Measurements from ENCODE around the gene CTDSP1.
A peak's percentile ranks its signal among the peaks of the same experiment; 100 is the strongest.

Gene CTDSP1

GRCh38 chr2:218383892-218384519 lies 15.7 kb upstream of the CTDSP1 start:
- DNase-seq (ENCODE audit: low read depth) = no peak

- DNase-seq (ENCODE audit: low read depth) = no peak
These were observed 14.7 kb upstream of the CTDSP1 start for GRCh38 chr2:218384975-218385374.

DNA sequence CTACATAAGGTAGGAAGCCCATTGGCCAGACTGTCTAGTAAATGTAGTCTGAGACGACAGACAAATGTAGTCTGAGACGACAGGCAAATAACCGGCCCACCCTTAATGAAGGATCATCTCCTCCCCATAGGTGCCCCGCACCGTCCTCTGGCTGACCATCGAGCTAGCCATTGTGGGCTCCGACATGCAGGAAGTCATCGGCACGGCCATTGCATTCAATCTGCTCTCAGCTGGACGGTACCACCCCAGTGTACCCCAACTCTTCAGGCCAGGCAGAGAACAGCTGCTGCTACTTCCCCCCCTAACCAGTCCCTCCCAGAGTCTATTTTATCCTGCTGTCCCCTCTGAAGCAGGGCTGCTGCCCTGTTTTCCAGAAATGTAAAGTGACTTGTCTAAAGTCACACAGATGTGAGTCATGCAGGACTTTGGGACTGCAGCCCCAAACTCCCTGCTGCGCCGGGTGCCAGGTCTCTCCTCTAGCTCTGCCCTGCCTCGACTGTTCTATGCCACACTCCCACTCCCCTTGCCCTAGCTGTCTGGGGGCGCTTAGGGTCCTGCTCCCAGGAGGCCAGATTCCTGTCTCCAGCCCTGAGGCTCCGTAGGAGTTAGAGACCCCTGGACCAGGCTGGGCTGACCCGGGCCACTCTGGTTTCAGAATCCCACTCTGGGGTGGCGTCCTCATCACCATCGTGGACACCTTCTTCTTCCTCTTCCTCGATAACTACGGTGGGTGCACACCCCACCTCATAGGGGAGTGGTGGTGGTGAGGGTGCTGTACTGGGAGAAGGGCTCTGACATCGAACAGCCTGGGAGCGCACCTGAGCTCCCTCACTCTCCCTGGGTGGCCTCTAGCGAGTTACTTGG lies 12.9 kb upstream of the CTDSP1 start:
- DNase-seq (ENCODE audit: low read depth) = no peak

- DNase-seq (ENCODE audit: low read depth) = no peak
These were observed 12.1 kb upstream of the CTDSP1 start for GRCh38 chr2:218387369-218388194.

DNA sequence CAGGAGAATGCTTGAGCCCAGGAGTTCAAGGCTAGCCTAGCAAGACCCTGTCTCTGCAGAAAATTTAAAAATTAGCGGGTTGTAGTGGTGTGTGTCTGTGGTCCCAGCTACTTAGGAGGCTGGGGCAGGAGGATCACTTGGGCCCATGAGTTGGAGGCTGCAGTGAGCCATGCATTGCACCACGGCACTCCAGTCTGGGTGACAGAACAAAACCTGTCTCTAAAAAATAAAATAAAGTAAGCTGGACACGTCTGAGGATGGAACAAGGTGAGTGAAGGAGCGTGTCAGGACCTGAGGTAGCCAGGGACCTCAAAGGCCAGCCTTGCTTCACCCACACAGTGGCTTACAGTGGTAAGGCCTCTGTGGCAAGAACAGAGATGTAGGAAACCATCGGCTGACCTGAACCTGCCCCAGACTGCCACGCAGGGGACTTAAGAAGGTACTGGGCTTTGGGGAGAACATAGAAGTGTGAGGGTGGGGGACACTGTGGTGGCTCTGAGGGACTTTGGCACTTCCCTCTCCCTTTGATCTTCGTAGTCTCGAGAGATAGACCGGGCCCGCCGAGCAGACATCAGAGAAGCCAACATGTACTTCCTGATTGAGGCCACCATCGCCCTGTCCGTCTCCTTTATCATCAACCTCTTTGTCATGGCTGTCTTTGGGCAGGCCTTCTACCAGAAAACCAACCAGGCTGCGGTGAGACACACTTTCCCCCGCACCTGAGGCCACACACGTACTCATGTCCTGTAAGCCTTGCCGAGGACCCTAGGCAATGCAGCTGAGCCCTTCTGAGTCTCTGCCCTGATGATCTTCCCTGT lies 10.1 kb upstream of the CTDSP1 start:
- no peak for DNase-seq (ENCODE audit: low read depth)

GRCh38 chr2:218391202-218391601 lies 8.5 kb upstream of the CTDSP1 start:
- DNase-seq (ENCODE audit: low read depth) = no peak

DNA sequence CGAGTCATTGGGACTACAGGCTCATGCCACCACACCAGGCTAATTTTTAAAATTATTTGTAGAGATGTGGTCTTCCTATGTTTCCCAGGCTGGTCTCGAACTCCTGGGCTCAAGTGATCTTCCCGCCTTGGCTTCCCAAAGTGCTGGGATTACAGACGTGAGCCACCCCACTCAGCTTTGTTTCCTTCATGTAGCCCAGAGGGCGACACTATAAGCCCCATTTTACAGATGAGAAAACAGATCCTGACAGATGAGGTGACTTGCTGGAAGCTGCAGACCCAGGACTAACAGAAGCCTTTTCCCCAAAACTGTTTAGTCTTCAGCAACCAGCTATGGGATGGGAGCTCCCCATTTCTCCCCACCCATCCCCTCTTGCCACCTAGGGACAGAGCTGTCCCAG lies 7.2 kb upstream of the CTDSP1 start:
- DNase-seq (ENCODE audit: low read depth) = no peak

DNA sequence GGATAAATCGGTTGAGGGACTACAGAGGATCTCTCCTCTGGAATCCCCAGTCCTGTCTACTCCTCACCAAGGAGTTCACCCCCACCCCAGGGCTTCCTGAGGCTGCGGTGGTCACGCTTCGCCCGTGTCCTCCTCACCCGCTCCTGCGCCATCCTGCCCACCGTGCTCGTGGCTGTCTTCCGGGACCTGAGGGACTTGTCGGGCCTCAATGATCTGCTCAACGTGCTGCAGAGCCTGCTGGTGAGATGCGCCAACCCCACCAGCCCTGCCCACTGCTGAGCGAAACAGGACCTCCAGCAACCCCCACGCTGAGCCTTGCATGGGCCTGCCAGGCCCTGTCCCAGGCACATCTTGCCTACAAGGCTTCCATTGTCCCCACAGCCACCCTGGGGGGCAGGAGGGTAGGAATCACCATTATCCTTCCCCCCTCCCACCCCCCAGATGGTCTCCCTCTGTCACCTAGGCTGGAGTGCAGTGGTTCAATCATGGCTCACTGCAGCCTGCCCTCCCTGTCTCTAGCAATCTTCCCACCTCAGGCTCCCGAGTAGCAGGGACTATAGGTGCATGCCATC lies 6.7 kb upstream of the CTDSP1 start:
- DNase-seq (ENCODE audit: low read depth) = no peak

DNA sequence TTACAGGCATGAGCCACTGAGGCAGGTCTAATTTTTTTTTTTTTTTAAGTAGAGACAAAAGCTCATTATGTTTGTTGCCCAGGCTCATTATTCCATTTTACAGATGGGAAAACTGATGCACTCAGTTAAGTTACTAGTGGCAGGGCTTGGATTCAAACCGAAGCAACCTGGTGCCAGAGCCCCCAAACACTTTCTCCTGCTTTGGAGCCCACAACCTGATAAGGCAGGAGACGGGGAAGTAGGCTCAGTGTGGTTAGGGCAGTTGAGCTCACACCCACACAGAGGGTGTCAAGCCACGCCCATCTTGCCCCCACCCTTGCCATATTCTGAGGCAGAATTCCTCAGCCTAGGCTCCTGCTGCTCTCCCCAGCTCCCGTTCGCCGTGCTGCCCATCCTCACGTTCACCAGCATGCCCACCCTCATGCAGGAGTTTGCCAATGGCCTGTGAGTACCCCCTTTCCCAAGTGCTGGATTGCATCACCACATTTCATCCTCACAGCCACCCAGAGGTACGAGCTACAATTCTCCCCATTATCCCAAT lies 5.8 kb upstream of the CTDSP1 start:
- no peak for DNase-seq (ENCODE audit: low read depth)

DNA sequence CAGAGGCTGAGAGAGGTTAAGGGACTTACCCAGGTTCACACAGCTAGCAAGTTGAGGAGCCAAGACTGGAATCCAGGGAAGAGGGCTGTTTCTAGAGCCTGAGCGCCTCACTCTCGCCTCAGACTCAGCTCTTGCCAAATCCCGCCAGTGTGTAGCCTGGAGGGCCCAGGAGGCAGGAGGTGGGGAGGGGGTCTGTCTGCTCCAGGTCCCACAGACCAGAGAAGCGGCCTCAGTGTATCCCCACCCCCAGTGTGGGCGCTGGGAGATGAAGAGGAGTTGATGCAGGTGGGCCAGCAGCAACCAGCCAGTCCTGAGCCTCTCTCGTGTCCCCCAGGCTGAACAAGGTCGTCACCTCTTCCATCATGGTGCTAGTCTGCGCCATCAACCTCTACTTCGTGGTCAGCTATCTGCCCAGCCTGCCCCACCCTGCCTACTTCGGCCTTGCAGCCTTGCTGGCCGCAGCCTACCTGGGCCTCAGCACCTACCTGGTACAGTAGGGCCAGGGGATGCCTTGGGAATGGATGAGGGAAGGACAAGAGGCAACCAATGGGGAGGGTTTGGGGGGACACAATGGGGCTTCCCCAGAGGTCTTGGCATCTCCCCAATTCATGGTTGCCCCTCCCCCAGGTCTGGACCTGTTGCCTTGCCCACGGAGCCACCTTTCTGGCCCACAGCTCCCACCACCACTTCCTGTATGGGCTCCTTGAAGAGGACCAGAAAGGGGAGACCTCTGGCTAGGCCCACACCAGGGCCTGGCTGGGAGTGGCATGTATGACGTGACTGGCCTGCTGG lies 5.2 kb upstream of the CTDSP1 start:
- DNase-seq (ENCODE audit: low read depth) = no peak

- DNase-seq (ENCODE audit: low read depth) = no peak
These were observed 4.6 kb upstream of the CTDSP1 start for GRCh38 chr2:218395090-218395444.

- DNase-seq (ENCODE audit: low read depth) = no peak
These were observed 4.2 kb upstream of the CTDSP1 start for GRCh38 chr2:218395456-218395825.

DNA sequence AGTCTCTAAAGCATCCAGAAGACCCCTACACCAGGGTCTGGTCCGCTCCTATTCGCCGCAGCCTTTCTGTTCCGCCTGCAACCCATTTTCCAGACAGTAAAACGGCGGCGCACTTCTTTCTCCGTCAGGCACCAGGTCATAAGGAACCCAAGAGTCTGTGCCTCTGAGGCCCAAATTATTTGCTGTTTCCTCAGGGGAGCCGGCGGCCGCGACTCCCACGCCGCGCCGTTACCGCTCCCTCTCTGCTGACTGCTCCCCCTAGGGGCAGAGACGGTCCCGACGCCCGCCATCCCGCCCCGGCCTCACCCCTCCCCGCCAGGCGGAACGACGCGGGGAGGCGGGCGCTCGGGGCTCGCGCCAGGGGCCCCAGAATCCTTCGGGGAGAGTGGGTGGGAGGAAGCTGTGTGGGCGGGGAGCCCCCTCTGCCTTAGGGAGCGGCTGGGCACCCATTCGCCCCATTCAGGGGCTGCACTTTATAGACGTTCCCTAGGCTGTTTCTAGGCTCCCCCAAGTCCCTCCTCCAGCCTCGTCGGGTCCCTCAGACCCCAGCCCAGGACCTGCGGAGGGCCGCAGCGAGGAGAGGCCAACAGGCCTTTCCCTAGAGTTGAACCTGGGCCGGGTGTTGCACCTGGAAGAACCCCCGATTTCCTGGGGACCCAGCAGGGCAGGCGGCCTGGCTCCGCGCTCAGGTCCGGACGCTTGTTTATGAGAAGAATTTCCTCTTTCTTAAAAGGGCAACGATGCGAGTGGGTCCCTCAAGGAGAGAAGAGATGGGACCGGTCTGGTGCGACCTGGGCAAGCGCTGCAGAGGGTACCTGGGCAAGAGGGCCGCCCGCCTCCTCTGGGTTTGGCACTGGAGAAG lies 3.6 kb upstream of the CTDSP1 start:
- DNase-seq (ENCODE audit: low read depth) = peak; percentile 85

- DNase-seq (ENCODE audit: low read depth) = peak; percentile 42
These were observed 2.8 kb upstream of the CTDSP1 start for GRCh38 chr2:218396688-218397462.

GRCh38 chr2:218397463-218397819 lies 2.2 kb upstream of the CTDSP1 start:
- no peak for DNase-seq (ENCODE audit: low read depth)

DNA sequence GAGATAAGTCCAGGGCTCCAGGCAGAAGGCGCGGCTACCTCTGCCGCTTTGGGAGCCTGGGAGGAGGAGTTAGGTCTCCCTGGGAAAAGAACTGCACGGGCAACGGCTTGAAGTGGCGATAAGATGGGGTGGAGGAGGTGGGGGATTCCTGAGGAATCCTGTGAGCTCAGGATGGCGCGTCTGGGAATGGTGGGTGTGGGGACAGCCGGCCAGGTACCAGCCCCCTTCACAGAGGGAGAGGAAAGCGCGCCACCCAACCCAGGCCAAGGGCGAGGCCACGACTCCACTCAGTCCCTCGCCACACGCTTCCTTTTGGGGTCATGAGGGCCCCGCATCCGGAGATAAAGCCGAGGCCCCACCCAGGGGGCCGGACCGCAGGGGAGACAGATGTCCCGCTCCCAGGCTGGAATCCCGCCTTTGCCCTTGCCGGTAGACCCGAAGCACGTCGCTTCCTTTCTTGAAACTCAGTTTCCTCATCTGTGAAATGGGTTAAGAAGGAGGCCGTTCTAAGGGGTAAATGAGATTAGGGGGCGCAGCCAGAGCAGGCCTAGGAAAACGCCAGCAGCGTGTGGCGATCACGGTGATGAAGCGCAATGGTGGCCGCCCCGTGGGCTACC lies 1.7 kb upstream of the CTDSP1 start:
- DNase-seq (ENCODE audit: low read depth) = no peak

GRCh38 chr2:218398437-218399390 lies 954 bp upstream of the CTDSP1 start:
- peak; percentile 46 for DNase-seq (ENCODE audit: low read depth)

All from activated gamma-delta T cell treated with anti-CD3 and anti-CD28 coated beads, Interleukin-2, amount 50 U/mL, for 16 hours (primary cell).